ENCODE results near the gene PSMA7. TPM values are rescaled to one million over a fixed set of nuclear protein-coding genes. Genes with fewer than 3 reads are reported as not detected.

Gene PSMA7
- polyA plus RNA-seq, 1 donor (not counting 4 experiments of a cell fraction or from before 2014, with no cell fraction given), result 383 TPM

DNA sequence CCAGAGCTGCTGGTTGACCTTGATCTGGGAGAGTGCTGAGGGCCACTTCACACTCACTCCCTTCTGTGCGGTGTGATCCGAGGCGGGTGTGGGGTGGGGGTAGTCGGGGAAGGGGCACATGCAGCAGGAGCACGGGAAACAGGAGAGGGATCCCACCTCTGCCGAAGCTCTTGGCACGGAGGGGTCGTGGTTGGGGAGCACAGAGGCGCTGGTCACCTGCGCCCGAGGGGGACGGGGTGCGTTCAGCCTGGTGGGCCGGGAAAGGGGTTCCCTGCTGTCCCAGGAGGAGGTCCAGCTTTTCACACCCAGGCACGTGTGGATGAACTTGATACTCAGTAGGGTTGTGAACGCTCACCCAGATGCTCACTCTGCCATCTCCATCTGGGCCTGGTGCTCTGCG, 17.7 kb upstream of the PSMA7 start:
- H3K9ac ChIP-seq (ENCODE audit: control insufficient read depth, extremely low read depth, insufficient read depth, low read length), result no peak overlapping the region
- H3K36me3 ChIP-seq (ENCODE audit: control insufficient read depth in 2 of 2, extremely low read depth in 1 of 2, insufficient read depth in 2 of 2, low read length in 2 of 2), result peaks cover 19 to 20% of the 10 kb centered on the region in 2 experiments
- peaks cover 19% of the 10 kb centered on the region for H3K79me2 ChIP-seq (ENCODE audit: control insufficient read depth, insufficient read depth, low read length)
- DNase-seq (ENCODE audit: low read depth, low spot score) (no peak), FAIRE-seq (peak; percentile 17)
- H3K4me2 ChIP-seq (ENCODE audit: control insufficient read depth, extremely low read depth, insufficient read depth, low read depth, low read length), result peak overlapping the region; percentile 46
- H3K4me3 ChIP-seq (ENCODE audit: control insufficient read depth in 2 of 3, extremely low read depth in 1 of 3, insufficient read depth in 2 of 3, low read depth in 1 of 3, low read length in 3 of 3), result no peak overlapping the region
- H3K4me1 ChIP-seq (ENCODE audit: control insufficient read depth, extremely low read depth, insufficient read depth, low read length), result peaks cover 29% of the 10 kb centered on the region
- no peak overlapping the region for H3K27ac ChIP-seq (ENCODE audit: control insufficient read depth, insufficient read depth, low read length)
- peaks cover 5% of the 10 kb centered on the region for H3K9me1 ChIP-seq (ENCODE audit: control insufficient read depth, extremely low read depth, insufficient read depth, low read length)
- H3K9me3 ChIP-seq (ENCODE audit: control insufficient read depth, low read depth, low read length), result no peaks in the 10 kb centered on the region
- H2AFZ ChIP-seq (ENCODE audit: control insufficient read depth, low read length), result no peak overlapping the region
- no peak for TF ChIP-seq EZH2 (IDR thresholded peaks at IDR 0.05; ENCODE audit: low read length)
- TF ChIP-seq, protein P1, sequence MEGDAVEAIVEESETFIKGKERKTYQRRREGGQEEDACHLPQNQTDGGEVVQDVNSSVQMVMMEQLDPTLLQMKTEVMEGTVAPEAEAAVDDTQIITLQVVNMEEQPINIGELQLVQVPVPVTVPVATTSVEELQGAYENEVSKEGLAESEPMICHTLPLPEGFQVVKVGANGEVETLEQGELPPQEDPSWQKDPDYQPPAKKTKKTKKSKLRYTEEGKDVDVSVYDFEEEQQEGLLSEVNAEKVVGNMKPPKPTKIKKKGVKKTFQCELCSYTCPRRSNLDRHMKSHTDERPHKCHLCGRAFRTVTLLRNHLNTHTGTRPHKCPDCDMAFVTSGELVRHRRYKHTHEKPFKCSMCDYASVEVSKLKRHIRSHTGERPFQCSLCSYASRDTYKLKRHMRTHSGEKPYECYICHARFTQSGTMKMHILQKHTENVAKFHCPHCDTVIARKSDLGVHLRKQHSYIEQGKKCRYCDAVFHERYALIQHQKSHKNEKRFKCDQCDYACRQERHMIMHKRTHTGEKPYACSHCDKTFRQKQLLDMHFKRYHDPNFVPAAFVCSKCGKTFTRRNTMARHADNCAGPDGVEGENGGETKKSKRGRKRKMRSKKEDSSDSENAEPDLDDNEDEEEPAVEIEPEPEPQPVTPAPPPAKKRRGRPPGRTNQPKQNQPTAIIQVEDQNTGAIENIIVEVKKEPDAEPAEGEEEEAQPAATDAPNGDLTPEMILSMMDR (optimal IDR thresholded peaks at IDR 0.05 in 1 of 3, IDR thresholded peaks at IDR 0.05 in 1 of 3, conservative IDR thresholded peaks at IDR 0.05 in 1 of 3; ENCODE audit: extremely low read depth in 1 of 3, insufficient read depth in 2 of 3, low read length in 3 of 3), result no peak
- H4K20me1 ChIP-seq (ENCODE audit: control insufficient read depth, extremely low read depth, insufficient read depth, low read length), result peaks cover 8% of the 10 kb centered on the region
- dilution Hi-C loops (cut with MboI; ENCODE audit: extremely low pct_ligation_motif_present, low sequenced_read_pairs), result no loop called here
- H3K27me3 ChIP-seq (ENCODE audit: control insufficient read depth, extremely low read depth, insufficient read depth, low read length), result no peaks in the 10 kb centered on the region

DNA sequence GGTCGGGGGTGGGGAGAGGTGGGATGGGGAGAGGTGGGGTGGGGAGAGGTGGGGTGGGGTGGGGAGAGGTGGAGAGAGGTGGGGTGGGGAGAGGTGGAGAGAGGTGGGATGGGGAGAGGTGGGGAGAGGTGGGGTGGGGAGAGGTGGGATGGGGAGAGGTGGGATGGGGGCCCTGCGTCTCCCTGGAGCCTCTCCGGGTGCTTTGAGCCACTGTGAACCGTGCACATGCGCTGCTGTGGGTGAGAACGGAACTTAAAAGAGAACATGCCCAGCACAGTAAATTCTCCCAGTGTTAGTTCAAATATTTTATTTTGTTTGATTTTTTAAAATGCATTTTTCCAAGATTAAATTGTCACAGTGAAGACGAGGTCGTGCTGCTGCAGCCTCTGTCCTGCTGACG, 17.1 kb upstream of the PSMA7 start:
- no peak overlapping the region for H3K27ac ChIP-seq (ENCODE audit: control insufficient read depth, insufficient read depth, low read length)
- FAIRE-seq (no peak), DNase-seq (ENCODE audit: low read depth, low spot score) (no peak)
- peaks cover 19% of the 10 kb centered on the region for H3K79me2 ChIP-seq (ENCODE audit: control insufficient read depth, insufficient read depth, low read length)
- no peak overlapping the region for H3K9ac ChIP-seq (ENCODE audit: control insufficient read depth, extremely low read depth, insufficient read depth, low read length)
- H3K9me3 ChIP-seq (ENCODE audit: control insufficient read depth, low read depth, low read length), result no peaks in the 10 kb centered on the region
- peaks cover 5% of the 10 kb centered on the region for H3K9me1 ChIP-seq (ENCODE audit: control insufficient read depth, extremely low read depth, insufficient read depth, low read length)
- dilution Hi-C loops (cut with MboI; ENCODE audit: extremely low pct_ligation_motif_present, low sequenced_read_pairs), result no loop called here
- H3K4me2 ChIP-seq (ENCODE audit: control insufficient read depth, extremely low read depth, insufficient read depth, low read depth, low read length), result no peak overlapping the region
- peaks cover 35% of the 10 kb centered on the region for H3K4me1 ChIP-seq (ENCODE audit: control insufficient read depth, extremely low read depth, insufficient read depth, low read length)
- no peak for TF ChIP-seq EZH2 (IDR thresholded peaks at IDR 0.05; ENCODE audit: low read length)
- TF ChIP-seq, protein P1 (optimal IDR thresholded peaks at IDR 0.05 in 1 of 3, IDR thresholded peaks at IDR 0.05 in 1 of 3, conservative IDR thresholded peaks at IDR 0.05 in 1 of 3; ENCODE audit: extremely low read depth in 1 of 3, insufficient read depth in 2 of 3, low read length in 3 of 3), result no peak
- peaks cover 14% of the 10 kb centered on the region for H4K20me1 ChIP-seq (ENCODE audit: control insufficient read depth, extremely low read depth, insufficient read depth, low read length)
- no peak overlapping the region for H2AFZ ChIP-seq (ENCODE audit: control insufficient read depth, low read length)
- peaks cover 14% of the 10 kb centered on the region in 2 experiments for H3K36me3 ChIP-seq (ENCODE audit: control insufficient read depth in 2 of 2, extremely low read depth in 1 of 2, insufficient read depth in 2 of 2, low read length in 2 of 2)
- H3K27me3 ChIP-seq (ENCODE audit: control insufficient read depth, extremely low read depth, insufficient read depth, low read length), result no peaks in the 10 kb centered on the region
- no peak overlapping the region for H3K4me3 ChIP-seq (ENCODE audit: control insufficient read depth in 2 of 3, extremely low read depth in 1 of 3, insufficient read depth in 2 of 3, low read depth in 1 of 3, low read length in 3 of 3)

Data from keratinocyte (primary cell).